Adrenal gland (tissue), 5 donors: Measurements from ENCODE around the gene ANKFY1.

ENCODE experiments used
- POLR2A ChIP-seq, 2 donors: fragments of 450-650 bp; IDR thresholded peaks; one replicate each; pipeline ENCODE4 v1.6.1; 2017; ENCODE audit warnings: antibody characterized with exemption in 2 of 2, mild to moderate bottlenecking in 2 of 2, moderate library complexity in 1 of 2
- TF ChIP-seq, protein P1 (sequence below), 6 experiments: fragments of 450-650 bp in 4 of 6; fragments of 200-600 bp in 2 of 6; sonication (generic) in 1 of 6; IDR thresholded peaks; 1 replicate in 5 of 6; 2 replicates in 1 of 6; pipeline versions ENCODE4 v1.5.1 to v1.8.0; 2016 to 2021; ENCODE audit warnings: antibody characterized with exemption in 6 of 6, mild to moderate bottlenecking in 2 of 6, moderate library complexity in 1 of 6
- donor health status: DM: no; HTN: no; CAD: no.

DNA sequence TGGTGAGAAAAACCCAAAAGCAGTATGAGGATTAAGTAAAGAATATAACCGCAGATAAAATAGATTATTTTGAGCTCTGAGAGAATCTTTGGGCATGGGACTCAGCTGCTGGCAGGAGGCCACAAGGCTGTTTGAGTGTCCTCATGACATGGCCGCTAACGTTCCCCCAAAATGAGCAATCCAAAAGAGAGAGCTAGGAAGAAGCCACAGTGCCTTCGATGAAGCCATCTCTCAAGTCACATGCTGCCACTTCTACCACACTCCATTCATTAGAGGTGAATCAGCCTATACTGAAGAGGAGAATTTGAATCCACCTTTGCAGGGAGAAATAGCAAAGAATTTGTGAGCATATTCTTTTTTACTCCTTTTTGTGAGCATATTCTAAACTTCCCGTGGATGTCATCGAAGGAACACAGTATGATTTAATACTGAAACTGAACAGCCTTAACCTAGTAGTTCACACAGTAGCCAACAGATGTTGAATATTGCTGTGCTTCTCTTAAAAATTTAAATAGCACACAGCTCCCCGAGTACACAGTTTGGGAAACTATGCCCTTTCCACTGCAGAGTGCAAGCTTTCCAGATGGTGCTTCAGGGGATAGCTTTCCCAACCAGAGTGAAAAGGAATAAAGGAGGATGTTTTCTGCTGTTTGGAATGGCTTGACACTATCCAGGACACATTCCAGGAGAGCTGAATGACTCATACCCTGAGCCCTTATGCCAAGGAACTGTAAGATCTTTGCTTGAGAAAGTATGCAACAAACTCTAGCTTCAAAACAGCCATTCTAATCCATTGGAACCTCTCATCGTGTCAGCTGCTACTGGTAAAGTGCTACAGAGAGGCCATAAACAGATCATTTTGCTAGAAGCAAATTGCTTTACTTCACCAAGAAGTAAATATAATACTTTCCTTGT lies 33.9 kb downstream of the ANKFY1 start:
- TF ChIP-seq, protein P1, sequence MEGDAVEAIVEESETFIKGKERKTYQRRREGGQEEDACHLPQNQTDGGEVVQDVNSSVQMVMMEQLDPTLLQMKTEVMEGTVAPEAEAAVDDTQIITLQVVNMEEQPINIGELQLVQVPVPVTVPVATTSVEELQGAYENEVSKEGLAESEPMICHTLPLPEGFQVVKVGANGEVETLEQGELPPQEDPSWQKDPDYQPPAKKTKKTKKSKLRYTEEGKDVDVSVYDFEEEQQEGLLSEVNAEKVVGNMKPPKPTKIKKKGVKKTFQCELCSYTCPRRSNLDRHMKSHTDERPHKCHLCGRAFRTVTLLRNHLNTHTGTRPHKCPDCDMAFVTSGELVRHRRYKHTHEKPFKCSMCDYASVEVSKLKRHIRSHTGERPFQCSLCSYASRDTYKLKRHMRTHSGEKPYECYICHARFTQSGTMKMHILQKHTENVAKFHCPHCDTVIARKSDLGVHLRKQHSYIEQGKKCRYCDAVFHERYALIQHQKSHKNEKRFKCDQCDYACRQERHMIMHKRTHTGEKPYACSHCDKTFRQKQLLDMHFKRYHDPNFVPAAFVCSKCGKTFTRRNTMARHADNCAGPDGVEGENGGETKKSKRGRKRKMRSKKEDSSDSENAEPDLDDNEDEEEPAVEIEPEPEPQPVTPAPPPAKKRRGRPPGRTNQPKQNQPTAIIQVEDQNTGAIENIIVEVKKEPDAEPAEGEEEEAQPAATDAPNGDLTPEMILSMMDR (IDR thresholded peaks at IDR 0.05), result no peak
- TF ChIP-seq POLR2A (IDR thresholded peaks at IDR 0.05), result peak in 1 of 2 donors; percentile 24
